Choroid plexus epithelial cell (primary cell): Measurements from ENCODE around the gene KLHL8.

Source experiments
- DNase-seq: peaks from one replicate; pipeline ENCODE4 v3.0.0-alpha.2; 2010; ENCODE audit warnings: low read depth
- H3K4me3 ChIP-seq: 2 replicates; pipeline ENCODE4 v1.5.1; 2011; ENCODE audit warnings: low read depth, mild to moderate bottlenecking, control low read depth, low read length, moderate library complexity
- CTCF ChIP-seq: conservative IDR thresholded peaks from 2 replicates; pipeline ENCODE4 v1.5.1; 2011; ENCODE audit warnings: low read depth, mild to moderate bottlenecking, control low read depth, inconsistent platforms, low read length, moderate library complexity

Gene KLHL8

DNA sequence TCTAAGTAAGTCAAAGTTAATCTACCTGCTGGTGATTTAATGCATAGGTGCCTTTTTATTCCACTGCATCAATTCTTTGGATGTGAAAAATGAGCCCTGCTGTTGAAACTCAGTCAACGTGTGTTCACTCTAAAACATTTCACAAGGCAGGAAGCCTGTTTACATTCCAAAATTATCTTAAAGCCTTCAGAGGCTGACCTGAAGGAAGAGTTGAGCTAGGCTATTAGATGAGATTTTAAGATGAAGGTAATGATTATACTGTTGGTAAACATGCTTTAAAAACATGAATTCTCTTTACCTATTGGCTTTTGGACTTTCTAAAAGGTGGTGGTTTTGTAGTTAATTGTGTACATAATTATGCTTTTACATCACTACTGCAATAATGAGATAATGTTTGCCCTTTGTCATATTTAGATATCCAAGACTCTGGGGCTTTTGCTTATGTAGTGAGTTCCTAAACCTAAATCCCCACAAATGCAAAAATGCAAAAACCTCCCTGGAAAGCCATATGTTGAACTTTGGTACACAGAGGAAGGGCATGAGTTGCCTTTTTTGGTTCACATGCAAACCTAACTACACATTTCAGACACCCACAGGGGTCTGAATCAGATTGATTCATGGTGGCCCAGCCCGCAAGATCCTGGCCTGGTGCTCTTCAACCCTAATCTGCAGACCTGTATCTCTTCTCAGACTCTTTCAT, 92.3 kb downstream of the KLHL8 start:
- no peak for TF ChIP-seq CTCF
- no peak overlapping the region for H3K4me3 ChIP-seq
- peak; percentile 43 for DNase-seq

DNA sequence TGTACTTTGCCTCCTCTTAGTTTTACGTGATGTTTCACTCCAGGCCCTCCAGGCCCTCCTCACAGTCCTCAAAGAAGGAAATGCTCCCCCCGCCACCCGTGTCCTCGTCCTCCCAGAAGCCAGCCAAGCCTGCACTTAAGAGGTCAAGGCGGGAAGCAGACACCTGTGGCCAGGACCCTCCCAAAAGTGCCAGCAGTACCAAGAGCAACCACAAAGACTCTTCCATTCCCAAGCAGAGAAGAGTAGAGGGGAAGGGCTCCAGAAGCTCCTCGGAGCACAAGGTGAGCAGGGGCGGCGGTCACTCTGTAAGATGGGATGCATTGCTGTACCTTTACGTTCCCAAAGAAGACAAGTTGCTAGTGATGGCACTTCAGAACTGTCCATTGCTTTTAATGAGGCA, 94.4 kb downstream of the KLHL8 start:
- no peak for DNase-seq
- H3K4me3 ChIP-seq: no peak overlapping the region
- TF ChIP-seq CTCF: no peak

DNA sequence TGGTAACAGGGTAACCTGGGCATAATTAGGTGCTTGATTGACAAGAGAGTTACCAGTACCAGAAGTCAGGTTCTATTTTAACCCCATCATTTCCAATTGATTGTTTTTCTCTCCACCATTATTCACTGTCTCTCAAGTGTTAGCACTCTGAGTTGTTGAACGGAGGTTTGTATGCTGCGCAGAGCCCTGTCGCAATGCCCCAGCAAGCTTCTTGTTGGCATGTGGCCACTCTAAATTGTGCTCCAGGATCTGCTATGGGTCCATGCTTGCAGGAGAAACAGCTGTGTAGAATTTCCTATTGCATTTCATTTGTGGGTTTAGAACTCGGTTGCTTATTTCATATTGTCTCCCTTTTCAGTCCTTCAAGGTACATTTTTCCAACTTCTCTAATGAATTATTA, 98.2 kb downstream of the KLHL8 start:
- no peak overlapping the region for H3K4me3 ChIP-seq
- DNase-seq: peak; percentile 63
- no peak for TF ChIP-seq CTCF

GRCh38 chr4:87121341-87122065, 98.9 kb downstream of the KLHL8 start:
- no peak for DNase-seq
- no peak overlapping the region for H3K4me3 ChIP-seq
- TF ChIP-seq CTCF: no peak

DNA sequence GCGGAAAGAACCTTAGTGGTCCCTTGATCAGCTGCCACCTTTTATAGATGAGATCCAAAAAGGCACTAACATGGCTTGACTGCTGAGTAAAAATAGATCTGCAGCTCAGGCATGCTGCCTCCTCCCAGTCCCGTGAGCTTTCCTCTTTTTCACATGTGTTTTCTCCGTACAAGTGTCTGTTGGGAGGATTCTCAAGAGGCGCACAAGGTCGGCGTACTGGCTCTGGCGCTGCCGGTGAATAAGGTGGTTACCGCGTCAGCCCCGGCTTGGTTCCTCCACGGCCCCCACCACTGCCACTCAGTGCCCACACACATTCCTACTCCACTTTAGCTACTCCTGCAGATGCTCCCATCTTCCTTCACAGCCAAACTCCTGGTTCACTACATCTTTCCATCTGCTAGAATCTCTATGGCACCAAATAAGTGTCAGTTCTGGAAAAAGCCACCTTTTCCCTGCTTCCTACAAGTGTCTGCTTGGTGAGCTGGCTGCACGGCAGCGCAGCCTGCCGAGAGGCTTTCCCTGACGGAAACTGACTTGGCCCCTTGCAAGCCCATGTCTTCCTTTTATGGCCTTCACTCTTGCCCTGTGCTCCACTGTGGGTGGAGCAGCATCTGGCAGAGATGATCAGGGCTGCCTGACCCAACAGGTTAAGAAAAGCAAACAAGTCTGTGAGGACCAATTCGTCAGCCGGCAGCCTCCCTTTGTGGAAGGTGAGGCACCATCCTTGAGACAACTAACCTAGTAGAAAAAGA, 99.8 kb downstream of the KLHL8 start:
- peak; percentile 86 for DNase-seq
- no peak overlapping the region for H3K4me3 ChIP-seq
- TF ChIP-seq CTCF: no peak

DNA sequence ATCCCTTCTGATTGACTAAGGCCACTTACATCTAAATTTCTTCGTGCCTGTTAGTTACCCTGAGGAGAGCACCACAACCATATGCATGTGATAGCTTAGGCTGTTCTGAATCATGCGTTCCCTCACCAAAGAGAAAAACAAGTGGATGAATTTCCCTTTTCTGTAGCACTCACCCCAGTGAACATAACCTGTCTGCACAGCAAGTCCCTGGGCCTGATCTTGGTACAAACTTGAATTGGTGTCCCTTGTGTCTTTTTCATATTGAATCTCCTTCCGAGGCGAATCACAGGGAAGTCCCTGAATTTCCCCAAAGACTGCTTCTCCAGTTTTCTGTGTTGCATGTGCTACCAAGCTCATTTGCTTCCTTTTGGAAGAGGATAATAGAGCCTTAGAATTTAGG, 100.4 kb downstream of the KLHL8 start:
- no peak for TF ChIP-seq CTCF
- DNase-seq: no peak
- H3K4me3 ChIP-seq: no peak overlapping the region
